ENCODE measurements around the gene ZBTB7A.

The ZBTB7A gene

GRCh38 chr19:4093643-4094175 is 27.0 kb upstream of the ZBTB7A start:
- no peak for DNase-seq

GRCh38 chr19:4090356-4091220 is 23.9 kb upstream of the ZBTB7A start:
- no peak for DNase-seq

- DNase-seq: no peak
These were observed 23.2 kb upstream of the ZBTB7A start for GRCh38 chr19:4089946-4090345.

- no peak for DNase-seq
These were observed 22.8 kb upstream of the ZBTB7A start for GRCh38 chr19:4089400-4089908.

- no peak for DNase-seq
These were observed 22.3 kb upstream of the ZBTB7A start for GRCh38 chr19:4088975-4089374.

- DNase-seq: no peak
These were observed 21.3 kb upstream of the ZBTB7A start for GRCh38 chr19:4087787-4088679.

GRCh38 chr19:4086411-4086867 is 19.7 kb upstream of the ZBTB7A start:
- DNase-seq: no peak

GRCh38 chr19:4084547-4084877 is 17.8 kb upstream of the ZBTB7A start:
- no peak for DNase-seq

GRCh38 chr19:4083677-4084546 is 17.2 kb upstream of the ZBTB7A start:
- DNase-seq: no peak

- no peak for DNase-seq
These were observed 15.5 kb upstream of the ZBTB7A start for GRCh38 chr19:4082172-4082571.

- no peak for DNase-seq
These were observed 14.9 kb upstream of the ZBTB7A start for GRCh38 chr19:4081441-4082129.

GRCh38 chr19:4080473-4080872 is 13.8 kb upstream of the ZBTB7A start:
- DNase-seq: no peak

GRCh38 chr19:4077800-4078684 is 11.3 kb upstream of the ZBTB7A start:
- no peak for DNase-seq

GRCh38 chr19:4077007-4077374 is 10.3 kb upstream of the ZBTB7A start:
- DNase-seq: no peak

GRCh38 chr19:4075373-4075772 is 8.7 kb upstream of the ZBTB7A start:
- no peak for DNase-seq

- DNase-seq: no peak
These were observed 4.9 kb upstream of the ZBTB7A start for GRCh38 chr19:4071610-4072009.

GRCh38 chr19:4069331-4069959 is 2.7 kb upstream of the ZBTB7A start:
- no peak for DNase-seq

- no peak for DNase-seq
These were observed 1.6 kb upstream of the ZBTB7A start for GRCh38 chr19:4068047-4068966.

GRCh38 chr19:4067396-4068046 is 822 bp upstream of the ZBTB7A start:
- DNase-seq: no peak

Measured in NCI-H187 treated with DMSO at 0.1 percent for 48 hours (cell line).